Hematopoietic multipotent progenitor cell treated with erythropoietin and hydrocortisone succinate and interleukin-3 and kit ligand, for 17 days (in vitro differentiated cells): ENCODE data around the gene CSKMT.
"Not testable (repeated sequence)": the region's sequence is repeated elsewhere in the genome, so short reads cannot be mapped to it uniquely, and the experiment has no call there.

Experiments used
- DNase-seq: peaks from one replicate; pipeline ENCODE4 v3.0.0-alpha.2; 2015; ENCODE audit warnings: low spot score

Gene CSKMT

DNA sequence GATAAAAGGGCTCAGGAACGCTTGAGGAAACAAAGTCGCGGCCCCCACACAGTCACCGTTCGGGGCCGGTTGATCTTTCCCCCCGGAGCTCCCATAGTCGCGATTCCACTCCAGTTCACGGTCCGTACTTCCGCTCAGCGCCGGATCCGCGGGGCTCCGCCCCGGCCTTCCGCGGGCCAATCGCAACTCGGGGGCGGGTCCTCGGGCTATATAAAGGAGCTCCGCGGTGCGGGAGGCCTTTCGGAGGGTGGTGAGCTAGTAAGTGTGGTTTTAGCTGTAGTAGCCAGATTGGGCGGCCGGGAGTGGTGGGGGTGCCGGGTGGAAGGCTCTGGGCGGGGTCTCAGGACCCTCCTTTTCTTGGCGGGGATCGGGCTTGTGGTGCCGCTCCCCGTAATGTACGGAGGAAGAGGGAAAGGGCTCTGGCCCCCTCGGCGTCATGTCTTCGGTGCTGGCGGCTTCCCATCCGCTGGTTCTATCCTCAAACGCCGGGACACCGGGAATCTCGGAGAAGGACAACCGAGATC lies at the start of gene CSKMT, which contains the start of gene C11orf98:
Gene CSKMT, plus strand, starts transcription at position 238 of the 524 bp plus-strand sequence. CDS start 568 bp downstream, outside the sequence.
Gene C11orf98, minus strand, starts transcription at position 136 of the 524 bp plus-strand sequence. Its CDS starts 41 bp downstream, at position 95.
- DNase-seq: peak; percentile 94

- DNase-seq: no peak
Observed at GRCh38 chr11:62615521-62615920, 49.6 kb upstream of the CSKMT start.

GRCh38 chr11:62616957-62617356 lies 48.2 kb upstream of the CSKMT start:
- not testable (repeated sequence) for DNase-seq

DNA sequence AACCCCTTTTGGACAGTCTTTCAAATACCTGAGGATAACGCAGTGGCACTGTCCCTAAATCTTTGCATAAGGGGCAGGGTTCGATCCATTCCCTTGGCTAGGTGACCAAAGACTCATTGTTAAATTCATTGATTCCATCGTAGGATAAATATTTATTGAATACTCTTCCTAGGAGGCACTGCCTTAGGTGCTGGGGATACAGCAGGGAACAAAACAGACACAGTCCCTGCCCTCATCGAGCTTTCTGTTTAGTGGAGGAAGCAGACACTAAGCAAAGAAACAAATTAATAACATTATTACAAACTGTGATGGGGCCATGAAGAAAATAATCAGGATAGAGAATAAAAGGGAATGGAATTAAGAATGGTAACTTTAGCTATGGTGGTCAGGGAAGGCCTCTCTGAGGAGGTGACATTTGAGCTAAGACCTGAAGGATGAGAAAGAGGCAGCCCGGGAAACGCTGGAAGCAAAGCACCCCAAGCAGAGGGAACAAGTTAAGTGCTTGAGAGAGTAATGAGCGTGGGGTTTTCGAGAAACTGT lies 44.0 kb upstream of the CSKMT start:
- no peak for DNase-seq

DNA sequence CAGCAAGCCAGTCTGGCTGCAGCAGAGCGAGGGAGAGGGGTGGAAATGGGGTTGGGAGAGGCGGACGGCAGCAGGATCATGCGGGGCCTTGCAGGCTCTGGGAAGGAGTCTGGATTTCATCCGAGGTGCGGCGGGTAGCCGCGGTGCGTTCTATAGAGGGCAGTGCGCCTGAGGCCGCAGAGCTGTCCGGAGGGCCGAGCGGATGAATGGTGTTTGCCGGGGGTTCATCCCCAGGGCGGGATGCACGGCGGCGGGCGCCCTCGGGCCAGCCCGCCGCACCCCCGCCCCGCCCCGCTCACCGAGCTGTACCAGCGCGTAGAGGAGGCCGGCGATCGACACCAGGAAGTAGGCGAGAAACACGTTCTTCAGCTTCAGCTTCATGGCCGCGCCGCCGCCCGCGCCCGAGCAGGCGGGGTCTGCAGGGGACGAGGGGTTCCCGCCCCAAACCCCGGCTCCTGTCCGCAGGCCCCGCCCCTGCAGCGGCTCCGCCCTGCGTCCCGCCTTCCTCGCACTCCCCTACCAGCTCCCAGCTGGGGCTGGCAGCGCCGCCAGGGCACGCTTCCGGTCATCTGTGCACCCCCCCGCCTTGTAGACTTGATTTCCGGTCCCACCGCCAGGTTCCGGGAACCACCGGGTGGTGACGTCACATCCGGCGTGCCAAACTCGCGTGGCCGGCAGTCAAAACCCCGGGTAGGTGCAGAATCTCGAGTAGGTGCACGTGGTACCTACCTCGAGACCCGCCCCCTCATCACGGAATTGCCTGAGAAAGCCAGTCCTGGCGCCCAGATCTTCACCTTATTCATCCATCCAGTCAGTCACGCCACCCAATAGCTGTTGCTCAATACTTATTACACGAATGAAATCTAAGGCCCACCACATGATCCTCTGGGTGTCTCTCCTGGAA lies 43.3 kb upstream of the CSKMT start, which contains the start of gene B3GAT3:
Gene B3GAT3, minus strand, starts transcription at position 420 of the 904 bp plus-strand sequence. Its CDS starts 39 bp downstream, at position 381.
- DNase-seq: peak; percentile 92

GRCh38 chr11:62622476-62623089 lies 42.5 kb upstream of the CSKMT start:
- DNase-seq: no peak

GRCh38 chr11:62627713-62628112 lies 37.4 kb upstream of the CSKMT start:
- DNase-seq: no peak

- DNase-seq: no peak
Observed at GRCh38 chr11:62632492-62632891, 32.6 kb upstream of the CSKMT start.

GRCh38 chr11:62644220-62644619 lies 20.9 kb upstream of the CSKMT start:
- no peak for DNase-seq

- DNase-seq: no peak
Observed at GRCh38 chr11:62645671-62645945, 19.5 kb upstream of the CSKMT start.

- DNase-seq: peak; percentile 98
Observed at GRCh38 chr11:62645946-62646824, 18.9 kb upstream of the CSKMT start, which contains the start of gene GANAB. TSS of gene GANAB (minus strand) at chr11:62646613. CDS start at chr11:62646599, 14 bp downstream.

DNA sequence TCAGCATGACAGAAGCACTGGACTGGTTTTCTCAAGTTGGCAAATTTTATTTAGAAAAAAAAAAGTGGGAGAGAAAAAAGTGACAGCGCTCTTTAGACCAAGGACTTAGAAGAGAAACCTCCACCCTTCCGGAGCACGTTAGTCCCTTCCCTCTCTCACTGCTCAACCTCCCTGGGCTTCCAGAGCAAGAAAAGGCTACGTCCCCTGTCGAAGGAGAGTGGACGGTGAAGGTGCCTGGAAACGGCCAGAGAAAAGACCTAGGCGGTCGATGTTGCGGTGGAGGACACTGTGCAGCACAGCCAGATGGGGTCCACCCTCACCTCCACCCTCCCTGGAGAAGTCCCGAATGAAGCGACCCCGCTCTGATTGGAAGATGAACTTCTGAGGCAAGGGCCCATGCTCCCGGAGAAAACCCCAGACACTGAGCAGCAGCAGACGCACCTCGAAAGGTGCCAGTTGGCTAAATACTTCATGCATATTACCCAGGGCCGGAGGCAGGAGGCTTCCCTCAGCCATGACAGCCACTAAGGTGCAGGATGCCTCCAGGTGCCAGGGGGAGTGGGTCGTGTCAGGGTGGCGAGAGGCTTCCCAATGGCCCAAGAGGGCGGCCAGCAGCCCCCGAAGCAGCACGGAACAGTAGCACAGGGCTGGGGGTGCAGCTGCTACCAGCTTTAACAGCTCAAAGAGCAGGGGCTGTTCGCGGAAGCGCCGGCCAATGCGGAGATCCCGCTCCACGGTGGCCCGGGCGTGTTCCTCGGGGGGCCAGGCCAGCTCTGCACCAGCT lies 18.1 kb upstream of the CSKMT start:
- no peak for DNase-seq

- no peak for DNase-seq
Observed at GRCh38 chr11:62647609-62648005, 17.5 kb upstream of the CSKMT start.

DNA sequence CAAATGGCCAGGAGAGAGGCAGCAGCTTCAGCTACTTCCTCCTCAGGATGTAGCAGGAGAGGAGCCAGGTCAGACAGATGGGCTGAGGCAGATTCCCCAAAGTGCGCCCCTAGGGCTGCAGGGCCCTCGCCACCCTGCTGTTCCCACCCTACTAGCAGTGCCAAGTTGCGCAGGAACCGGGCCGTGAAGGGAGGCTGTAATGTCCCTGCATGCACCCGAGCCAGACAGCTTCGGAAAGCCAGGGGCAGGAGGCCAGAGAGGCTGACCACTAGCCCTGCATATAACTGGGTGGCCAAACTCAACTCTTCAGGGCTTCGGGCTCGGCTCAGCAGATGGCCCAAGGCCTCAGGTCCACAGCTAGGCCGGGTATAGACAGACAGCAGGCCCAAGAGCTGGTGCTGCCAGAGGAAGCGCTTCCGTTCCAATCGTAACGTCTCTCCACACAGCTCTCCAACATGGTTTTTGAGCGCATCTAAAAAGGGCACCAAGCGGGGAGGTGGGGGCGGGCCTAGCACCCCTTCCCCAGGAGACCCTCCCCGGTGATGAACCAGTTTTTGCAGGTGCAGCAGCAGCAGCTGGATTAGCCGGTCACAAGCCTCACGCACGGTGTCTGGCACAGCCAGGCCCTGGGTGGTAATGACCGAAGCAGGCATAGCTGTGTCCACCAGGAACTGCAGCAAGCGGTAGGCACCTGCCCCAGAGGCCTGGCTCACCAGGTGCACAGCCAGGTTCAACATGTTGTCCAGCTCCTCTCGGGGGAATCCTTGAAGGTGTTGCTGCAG lies 16.7 kb upstream of the CSKMT start:
- DNase-seq: no peak

DNA sequence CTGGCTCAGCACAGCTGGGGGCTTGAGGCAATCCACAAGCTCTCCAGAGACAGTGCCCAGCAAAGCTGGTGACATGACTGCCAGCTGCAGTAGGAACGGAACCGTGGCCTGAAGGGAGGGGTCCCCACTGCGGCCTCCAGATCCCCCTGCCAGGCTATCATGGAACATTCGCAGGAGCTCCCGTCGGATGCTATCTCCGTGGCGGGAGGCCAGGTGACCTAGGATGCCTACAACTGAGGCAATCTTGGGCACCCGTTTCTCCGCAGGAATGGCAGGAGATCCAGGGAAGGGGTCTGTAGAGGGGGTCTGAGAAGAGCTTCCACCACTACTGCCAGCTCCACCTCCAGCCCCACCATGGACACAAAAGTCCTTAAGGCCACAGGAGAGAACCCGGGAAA lies 16.1 kb upstream of the CSKMT start:
- no peak for DNase-seq

GRCh38 chr11:62649486-62649885 lies 15.6 kb upstream of the CSKMT start:
- no peak for DNase-seq

DNA sequence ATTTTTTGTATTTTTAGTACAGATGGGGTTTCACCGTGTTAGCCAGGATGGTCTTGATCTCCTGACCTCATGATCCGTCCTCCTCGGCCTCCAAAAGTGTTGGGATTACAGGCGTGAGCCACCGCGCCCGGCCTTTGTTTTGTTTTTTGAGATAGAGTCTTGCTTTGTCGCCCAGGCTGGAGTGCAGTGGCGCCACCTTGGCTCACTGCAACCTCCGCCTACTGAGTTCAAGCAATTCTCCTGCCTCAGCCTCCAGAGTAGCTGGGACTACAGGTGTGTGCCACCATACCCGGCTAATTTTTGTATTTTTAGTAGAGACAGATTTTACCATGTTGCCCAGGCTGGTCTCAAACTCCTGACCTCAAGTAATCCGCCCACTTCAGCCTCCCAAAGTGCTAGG lies 14.8 kb upstream of the CSKMT start:
- DNase-seq: not testable (repeated sequence)

DNA sequence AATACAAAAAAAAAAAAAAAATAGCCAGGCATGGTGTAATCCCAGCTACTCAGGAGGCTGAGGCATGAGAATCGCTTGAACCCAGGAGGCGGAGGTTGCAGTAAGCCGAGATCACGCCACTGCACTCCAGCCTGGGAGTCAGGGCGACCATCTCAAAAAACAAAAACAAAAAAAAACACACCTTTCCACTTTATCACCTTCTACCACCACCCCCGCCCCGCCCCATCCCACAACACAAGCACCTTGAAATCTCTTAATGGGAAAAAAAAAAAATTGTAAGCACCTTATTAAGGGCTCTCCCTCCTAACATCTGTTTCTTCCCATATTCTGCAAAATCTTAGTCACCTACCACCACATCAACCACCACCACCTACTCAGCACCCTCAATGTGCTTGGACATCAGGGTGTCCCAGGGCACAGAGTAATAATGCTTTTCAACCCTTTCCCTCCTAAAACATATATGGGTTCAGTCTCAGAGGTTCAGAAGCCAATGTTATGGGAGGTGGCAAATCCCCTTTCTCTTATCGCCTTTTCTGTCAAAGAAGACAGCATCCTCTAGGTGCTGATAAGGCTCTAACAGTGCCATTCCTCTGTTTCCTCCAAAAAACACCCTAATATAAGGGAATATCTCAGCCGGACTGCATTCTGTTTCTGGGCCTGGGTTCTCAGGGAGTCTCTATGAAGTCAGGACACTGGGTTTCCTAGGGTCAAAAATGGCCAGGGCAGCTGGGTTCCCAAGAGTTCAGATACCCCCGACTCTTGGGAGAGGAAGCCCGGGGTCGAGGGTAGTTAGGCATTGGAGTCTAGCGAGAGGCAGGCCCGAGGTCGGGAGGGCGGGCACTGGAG lies 12.7 kb upstream of the CSKMT start:
- no peak for DNase-seq

- no peak for DNase-seq
Observed at GRCh38 chr11:62654297-62654696, 10.8 kb upstream of the CSKMT start.
